ENCODE data around the gene C1QTNF5.

C1QTNF5 gene

DNA sequence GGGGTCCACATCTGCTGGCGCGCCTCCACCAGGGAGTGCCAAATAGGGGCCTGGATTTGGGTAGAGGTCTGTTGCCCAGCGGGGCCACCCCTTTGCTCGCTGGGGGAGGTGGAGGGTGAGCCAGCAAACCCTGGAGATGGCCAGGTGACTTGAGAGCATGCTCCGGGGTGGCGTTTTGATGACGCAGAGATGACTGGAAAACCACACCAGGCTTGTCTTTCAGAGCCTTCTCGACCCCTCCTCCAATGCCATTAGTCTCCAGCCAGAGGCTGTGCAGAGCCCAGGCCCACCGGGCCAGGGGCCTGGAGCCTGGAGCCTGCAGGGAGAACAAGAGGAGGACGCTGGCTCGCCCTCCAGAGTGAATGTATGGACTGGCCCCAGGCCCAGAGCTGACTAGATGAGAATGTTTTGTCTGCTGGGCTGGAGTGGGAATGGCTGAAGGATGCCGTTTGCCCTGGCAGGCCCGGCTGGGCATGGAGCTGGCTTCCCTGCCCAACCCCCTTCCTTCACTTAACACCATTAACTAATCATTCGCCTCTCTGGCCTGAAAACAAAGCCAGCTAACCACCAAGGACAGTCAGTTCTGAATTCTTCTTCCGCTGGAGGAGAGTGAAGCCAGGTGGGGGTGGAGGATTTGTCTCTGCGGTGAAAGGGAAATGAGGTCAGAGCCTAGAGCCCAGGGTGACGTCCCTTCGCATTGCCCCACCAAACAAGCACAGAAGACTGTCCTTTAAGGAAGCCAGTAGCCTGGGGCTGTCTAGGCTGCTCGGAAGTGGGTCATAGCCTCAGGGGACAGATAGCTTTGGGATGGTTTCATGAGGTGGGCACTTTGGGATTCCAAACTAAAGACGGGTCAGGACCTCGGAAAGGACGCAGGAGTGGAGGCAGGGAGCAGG, 22.2 kb downstream of the C1QTNF5 start:
- no peak for DNase-seq (ENCODE audit: low read depth, low spot score)

DNA sequence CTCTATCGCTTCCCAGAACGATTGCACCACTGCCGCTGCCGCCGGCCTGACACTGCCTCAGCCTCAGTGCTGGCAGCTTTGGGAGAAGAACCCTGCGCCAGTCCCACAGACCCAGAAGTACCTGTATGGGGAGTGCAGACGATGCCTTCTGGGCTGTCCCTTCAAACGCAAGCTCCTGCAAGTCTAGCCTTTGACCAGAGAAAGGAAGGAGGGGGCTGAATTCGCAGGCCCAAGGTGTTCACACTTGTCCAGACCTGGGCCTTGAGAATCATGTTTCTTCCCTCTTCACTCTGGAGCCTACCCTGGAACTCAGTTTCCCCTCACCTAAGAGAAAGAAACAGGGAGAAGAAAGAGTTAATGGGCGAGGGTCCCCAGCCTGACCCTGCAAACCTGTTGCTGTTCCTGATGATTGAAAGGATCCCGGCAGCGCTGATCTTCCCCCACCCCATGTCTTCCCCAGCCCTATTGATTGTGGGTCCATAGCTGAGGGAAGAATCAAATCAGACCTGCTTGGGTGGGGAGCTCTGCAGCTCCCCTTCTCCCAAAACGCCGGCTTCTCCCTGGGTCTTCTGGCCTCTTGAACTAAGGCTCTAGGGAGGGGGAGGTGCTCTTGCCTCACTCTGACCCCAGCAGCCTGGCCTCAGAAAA, 23.0 kb downstream of the C1QTNF5 start:
- no peak for DNase-seq (ENCODE audit: low read depth, low spot score)

DNA sequence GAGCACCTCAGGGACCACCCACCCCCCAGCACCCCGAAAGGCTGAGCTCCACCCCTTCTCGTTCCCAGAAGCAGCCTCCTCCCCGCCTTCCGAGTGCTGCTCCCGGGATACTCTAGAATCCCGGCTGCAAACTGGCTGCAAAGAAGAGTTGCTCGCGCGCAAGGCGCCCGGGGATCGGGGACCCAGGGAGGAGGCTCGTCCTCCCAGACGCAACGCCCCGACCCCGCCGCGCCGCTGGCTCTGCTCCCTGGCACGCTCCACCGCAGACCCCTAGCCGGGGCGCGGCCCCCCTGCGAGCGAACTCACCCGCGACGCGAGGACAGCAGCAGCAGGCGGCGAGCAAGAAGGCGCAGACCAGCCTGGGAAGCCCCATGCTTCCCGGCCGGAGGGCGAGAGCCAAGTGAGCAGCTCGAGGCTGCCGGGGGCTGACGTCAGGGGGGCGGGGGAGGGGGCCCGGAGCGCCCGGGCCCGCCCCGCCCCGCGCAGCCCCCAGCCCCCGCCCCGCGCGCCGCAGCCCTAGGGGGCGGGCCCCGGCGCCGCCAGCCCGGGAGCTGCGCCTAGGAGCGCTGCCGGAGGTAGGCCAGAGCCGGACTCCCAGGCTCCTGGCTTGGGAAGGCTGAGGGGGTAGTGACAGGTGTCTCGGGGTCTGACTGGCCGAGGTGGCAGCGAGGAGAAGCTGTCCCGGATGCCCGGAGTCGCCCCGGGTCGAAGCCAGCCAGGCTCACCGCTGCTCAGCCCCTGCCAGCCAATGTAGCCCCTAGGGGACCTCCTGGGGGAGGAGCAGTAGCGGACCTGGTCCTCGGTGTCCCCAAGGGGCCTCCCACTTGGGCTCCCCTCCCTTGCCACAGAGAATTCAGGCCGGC, 23.7 kb downstream of the C1QTNF5 start, which contains the start of gene MCAM:
TSS of gene MCAM (minus strand) at position 402 of the 863 bp plus-strand sequence. CDS start at position 373, 29 bp downstream.
- no peak for DNase-seq (ENCODE audit: low read depth, low spot score)

DNA sequence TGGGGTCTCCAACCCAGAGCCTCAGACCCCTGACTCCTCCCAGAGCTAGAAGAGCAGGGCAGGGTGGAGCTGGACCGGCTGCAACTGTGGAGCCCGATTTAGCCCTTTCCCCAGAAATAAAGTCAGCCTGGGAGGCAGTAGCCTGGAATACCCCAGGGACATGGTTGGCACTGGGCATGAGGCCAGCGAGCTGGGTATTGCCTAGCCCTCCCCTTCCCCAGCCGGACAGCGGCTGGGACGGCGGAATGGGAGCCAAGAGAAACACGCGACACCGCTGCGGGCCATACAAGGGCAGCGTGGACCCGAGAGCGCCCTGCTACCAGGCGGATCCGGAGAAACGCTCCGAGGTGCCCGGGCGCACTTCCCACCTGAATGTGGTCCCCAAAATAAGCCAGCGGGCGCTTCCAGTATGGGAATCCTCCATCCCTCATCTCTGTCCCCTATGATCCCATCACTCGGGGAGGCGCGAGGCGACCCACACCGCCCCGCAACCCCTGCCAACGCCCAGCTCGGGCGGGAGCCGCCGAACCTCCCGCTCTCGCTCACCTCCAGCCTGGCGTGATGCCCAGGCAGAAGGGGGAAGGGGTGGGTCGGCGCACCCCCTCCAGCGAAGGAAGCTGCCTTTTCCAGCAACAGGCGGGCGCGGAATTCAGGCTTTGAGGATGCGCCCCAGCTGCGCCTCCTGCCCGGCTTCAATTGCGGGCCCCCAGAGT, 24.5 kb downstream of the C1QTNF5 start:
- DNase-seq (ENCODE audit: low read depth, low spot score) = no peak

DNA sequence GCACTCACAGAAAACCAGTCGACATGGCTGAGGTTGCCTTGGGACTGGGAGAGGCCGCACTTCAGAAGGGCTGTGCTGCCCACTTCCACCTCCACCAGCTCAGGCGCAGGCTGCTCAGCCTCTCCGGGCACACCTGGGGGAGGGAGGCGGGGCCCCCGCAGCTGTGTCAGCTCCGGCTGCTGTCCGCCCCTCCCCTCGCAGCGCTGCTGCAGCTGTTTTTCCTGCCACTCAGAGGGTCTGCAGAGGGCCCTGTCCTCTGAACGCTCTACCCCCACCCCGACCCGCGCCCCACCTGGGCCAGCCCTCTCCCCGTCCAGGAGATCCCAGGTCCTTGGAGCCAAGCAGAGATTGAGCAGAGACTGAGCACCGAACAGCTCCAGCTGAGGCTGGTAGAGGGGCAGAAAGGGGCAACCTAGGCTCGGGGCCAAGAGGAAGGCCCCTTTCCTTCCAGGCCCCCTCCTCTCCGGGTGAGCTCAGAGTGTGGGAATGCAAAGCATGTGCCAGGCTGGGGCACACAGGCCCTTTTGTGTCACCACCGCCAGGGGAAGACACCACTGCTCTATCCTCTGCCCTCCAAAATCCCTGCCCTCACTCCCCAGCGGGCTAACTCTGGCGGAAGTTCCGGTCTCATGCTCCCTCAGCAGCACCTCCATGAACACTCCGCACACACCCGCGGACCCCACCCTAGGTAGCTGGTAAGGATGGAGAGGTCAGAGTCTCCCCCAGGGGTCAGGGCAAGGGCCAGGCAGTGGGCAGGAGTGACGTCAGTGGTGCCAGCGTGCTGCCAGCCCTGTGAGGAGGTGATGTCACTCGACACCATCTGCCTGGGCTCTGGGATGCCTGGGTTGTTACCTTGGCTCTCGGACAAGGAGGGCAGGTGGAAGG, 25.3 kb downstream of the C1QTNF5 start:
- no peak for DNase-seq (ENCODE audit: low read depth, low spot score)

DNA sequence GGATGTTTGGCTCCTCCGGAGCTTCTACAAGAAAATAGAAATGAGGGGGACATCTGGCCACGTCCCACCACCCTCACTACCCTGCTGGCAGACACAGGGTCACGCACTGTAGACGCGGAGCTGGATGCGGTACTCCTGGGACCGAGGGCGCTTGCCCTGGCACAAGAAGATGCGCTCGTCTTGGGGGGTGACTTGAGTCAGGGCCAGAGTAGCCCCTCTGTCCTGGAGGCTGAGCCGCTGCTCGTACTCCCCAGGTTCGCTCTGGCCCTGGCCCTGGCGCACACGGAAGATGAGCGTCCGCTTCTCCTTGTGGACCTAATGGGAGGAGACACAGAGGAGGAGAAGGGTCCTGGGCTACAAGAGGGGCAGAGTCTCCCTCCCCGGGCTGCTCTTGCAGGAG, 26.0 kb downstream of the C1QTNF5 start:
- DNase-seq (ENCODE audit: low read depth, low spot score) = no peak

DNA sequence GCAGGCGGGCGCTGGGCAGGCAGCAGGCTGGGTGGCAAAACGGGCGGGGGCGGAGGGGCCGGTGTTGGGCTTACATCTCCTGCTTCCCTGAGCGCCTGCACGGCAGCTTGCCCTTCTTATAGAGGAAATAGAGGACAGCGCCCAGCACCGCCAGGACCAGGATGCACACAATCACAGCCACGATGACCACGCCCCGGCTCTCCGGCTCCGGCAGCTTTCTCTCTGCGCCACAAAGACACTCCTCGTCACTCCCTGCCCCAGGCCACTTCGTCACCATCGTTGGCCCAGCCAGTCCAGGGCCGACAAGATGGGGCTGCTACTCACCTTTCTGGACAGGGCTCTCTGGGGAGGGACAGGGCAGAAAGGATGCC, 30.0 kb downstream of the C1QTNF5 start:
- DNase-seq (ENCODE audit: low read depth, low spot score) = no peak

DNA sequence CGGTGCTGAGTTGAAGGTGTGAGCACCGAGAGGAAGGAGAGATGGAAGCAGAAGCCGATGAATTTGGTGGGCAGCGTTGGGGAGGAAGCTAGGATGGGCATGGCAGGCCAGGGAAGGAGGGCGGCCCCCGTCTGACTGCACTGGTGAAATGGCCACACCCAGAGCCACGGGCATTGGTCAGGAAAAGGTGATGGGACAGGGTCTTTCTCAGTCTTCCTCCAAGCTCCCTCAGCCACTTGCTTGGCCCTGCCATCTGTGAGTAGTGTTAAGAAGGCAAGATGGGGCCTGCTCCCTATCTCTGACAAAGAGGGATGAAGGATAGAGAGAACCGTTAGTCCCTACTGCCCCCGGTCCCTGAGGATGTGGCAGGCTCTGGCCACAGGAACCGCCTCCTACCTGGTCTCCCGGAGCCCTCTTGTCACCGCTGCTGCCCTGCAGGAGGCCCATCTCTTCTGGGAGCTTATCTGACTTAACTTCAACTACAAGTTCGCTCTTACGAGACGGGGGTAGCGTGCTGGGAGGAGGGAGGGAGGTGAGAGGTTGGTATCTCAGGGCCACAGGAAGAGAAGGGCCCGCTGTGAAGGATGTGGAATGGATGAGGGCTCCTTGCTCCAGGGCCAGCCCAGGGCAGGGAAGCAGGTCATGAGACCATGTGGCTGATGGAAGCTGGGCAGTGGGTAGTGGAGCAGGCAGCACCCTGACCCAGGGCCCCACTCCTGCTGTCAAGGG, 30.6 kb downstream of the C1QTNF5 start:
- DNase-seq (ENCODE audit: low read depth, low spot score) = no peak

DNA sequence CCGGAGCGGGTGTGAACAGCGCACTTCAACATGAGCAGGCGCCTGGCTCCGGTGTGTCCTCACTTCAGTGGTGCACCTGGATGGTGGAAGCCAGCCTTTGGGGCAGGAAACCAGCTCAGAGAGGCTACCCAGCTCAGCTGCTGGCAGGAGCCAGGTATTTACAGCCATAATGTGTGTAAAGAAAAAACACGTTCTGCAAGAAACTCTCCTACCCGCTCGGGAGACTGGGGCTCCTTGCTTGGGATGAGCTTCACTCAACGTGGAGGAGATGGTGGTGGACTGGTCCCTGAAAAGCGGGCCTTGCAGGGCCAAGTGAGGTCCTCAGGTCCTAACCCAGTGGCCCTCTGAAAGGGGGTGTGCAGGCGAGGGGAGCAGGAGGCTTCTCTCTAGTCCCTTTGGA, 31.3 kb downstream of the C1QTNF5 start:
- no peak for DNase-seq (ENCODE audit: low read depth, low spot score)

DNA sequence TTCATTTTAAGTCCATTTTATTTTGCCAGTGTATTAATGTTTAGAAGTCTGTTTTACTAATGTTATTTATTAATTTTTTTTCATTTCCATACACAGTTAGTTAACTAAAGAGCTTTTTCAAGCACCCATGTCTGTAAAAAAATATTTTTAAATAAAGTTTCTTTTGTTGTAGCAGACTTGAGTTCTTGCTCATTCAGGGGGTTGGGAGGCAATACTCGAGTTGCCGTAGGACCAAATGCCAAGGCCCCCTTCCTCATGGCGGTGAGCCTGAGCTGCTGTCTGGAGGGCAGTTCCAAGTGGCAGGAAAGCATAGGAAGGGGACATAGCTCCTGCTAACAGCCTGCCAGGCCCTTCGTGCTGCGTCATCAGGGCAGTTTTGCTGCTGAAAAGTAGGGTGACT, 32.7 kb downstream of the C1QTNF5 start:
- DNase-seq (ENCODE audit: low read depth, low spot score) = no peak

DNA sequence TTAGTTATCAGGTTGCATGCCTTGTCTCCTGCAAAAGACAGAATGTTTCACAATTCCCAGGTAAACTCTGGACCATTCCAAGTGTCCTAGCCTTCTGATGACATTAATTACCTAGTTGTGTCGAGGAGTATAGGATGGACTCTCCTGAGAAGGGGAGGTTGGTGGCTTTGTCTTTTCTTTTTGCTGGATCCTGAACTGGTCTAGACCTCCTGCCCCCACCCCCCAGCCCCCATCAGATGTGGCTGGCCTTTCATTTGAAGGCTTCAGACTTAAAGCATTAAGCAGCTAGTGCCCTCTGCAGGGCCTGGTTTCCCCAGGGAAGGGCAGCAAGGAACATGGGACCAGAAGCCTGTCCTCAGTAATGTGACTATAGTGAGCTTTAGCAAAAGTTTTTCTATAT, 33.5 kb downstream of the C1QTNF5 start:
- no peak for DNase-seq (ENCODE audit: low read depth, low spot score)

DNA sequence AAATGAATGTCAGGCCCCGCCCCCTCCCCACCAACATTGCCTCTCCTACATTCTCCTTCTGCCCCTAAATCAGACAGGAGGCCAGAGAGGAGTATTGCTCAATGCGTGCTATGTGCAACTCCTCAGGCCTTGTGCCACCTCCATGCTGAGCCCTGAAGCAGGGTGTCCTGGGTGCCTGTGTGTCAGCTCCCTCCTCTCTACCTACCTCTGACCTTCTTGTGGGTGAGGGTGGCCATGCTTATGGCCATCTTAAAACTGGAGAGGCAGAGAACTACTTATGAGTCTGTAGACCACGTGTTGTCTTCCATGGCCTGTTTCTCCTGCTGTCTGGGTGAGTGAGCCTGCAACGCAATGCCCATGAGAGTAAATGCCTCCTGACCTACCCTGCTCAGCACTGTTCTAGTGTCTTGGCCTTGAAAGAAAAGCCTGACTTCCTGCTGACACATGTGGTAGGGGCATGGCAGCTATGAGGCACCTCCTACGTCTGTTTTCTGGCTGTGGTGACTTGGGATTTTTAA, 34.3 kb downstream of the C1QTNF5 start:
- no peak for DNase-seq (ENCODE audit: low read depth, low spot score)

DNA sequence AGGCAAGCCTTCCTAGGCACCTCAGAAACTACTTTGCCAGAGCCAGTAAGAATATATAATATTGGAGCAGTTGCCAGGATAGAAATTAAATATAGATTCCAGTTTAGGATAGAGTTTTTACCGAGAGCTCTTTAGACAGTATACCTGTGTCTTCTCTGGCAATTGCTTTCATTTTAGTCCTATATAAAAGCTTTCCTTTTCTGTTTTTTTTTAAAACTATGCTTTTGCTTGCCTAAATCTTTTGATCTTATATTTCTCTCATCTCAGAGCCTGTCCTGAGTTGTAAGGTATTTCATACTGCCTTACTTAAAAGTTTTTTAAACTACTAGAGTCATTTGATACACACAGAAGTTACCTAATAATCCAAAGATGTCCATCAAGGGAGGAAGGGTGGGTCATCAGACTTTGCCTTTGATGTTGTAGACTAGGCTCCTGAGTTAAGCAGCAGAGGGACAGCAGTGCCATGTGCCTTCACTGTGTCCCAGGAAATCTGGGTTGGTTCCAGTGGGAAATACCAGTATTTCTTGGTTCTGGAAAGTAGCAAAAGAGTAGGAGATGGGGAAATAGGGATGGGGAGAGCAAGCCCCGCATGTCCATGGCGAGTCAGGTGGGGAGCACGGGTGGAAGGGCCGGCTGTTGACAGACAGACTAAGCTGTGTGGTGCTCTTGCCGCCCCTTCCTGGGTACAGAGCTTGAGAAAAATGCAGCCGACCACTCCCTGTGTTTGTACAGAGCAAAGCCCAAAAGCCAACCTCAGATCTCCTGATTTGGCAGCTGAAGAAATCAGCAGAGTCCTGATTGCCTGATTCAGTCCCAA, 34.9 kb downstream of the C1QTNF5 start:
- DNase-seq (ENCODE audit: low read depth, low spot score) = no peak

DNA sequence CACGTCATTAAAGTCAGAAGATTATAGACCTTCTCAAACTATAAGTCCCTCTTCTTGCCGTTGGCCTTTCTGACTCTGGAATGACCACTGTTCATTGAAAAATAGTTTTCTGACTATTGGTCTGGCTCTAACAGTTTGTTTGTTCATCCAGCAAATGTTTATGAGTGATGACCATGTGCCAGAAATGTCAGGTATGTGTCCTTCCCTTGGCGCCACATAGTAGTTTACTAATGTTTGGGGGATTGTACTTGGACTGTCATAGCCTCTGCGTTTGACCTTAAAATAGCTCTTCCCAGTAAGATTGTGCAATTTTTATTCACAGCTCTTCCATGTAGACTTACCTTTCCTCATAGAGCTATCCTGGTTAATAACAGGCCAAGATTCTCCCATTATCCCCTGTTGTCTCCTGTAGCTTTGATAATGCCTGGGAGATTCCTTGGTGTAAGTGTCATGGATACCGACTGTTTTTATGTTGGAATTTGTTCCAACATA, 37.4 kb downstream of the C1QTNF5 start:
- DNase-seq (ENCODE audit: low read depth, low spot score) = no peak

DNA sequence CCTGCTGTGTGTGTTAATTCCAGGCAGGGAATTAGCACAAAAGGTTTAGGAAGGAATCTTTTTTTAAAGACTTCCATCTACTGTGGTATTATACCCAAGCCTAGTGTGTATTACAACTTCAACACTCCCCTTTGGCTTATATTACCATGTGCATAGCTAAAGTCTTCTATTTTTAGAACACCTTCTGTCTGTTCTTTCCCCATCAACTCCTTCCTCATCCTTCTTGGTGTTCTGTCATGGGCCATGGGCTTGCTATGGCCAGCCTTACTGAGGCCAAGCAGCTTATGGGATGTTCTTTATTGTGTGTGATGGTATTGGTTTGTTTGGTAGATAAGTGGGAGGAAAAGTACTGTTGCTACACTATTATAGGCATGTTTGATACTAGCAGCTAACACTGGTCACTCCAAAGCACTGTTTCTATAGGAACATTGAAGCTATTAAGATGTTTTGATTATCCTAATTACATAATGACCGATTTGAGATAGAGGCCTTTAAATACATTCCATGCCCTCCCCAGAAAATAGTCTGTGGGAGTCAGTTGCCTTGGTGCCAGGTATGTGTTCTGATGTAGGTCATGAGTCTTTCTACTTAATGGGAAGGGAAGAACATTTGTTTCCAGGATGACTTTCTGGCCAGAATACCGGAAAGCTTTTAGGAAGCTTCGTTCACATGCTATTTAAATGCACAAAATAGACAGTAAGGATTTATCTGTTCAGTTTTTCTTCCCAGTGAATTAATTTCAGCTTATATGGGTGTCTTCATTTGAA, 40.3 kb downstream of the C1QTNF5 start:
- no peak for DNase-seq (ENCODE audit: low read depth, low spot score)

DNA sequence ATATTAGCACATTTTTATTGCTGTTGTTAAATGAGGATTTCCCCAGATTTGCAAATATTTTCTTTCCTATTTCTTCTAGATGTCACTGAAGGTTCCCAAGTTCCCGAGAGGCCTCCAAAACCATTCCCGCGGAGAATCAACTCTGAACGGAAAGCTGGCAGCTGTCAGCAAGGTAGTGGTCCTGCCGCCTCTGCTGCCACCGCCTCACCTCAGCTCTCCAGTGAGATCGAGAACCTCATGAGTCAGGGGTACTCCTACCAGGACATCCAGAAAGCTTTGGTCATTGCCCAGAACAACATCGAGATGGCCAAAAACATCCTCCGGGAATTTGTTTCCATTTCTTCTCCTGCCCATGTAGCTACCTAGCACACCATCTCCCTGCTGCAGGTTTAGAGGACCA, 41.3 kb downstream of the C1QTNF5 start:
- DNase-seq (ENCODE audit: low read depth, low spot score) = no peak

DNA sequence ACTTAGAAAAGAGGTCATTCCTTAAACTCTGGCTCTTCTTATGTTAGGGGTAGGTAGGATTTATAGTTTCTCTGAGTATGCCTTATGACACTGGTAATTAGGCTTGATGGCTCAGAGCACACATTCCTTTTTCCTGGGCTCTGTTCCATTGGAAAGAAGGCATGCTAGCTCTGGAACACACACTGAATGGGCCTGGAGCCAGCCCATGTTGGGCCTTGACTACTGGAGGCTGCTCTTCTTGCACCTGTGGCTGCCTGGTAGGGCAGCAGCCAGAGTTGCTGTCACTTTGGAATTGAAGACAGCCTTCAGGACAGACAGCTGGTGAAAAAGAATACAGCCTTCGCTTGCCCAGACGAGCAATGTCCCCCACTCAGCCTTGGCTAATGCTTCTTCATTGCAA, 42.0 kb downstream of the C1QTNF5 start:
- DNase-seq (ENCODE audit: low read depth, low spot score) = no peak

DNA sequence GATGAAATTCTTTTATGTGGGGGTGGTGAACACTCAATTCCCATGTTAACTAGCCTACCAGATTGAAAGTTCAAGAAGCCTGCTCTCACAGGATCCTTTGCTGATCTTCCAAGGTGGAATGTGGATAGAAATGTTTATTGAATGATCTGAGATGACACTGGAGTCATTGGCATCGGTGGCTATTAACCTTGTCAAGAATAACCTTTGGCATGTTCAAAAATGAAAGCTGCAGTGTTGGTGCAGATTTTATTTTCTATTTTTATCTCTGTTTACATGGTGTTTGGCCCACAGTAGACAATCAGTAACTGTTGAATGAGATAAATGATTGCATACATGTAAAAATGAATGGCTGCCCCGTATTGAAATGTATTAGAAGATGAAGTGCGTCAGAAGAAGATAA, 42.7 kb downstream of the C1QTNF5 start:
- no peak for DNase-seq (ENCODE audit: low read depth, low spot score)

Data from activated CD4-positive, CD25-positive, alpha-beta regulatory T cell treated with anti-CD3 and anti-CD28 coated beads, Interleukin-2, amount 50 U/mL, for 16 hours (primary cell).